NCI-H2171 treated with DMSO at 0.1 percent for 48 hours (cell line): Measurements from ENCODE around the gene ACAA1.
"Not testable (repeated sequence)": the region's sequence is repeated elsewhere in the genome, so short reads cannot be mapped to it uniquely, and the experiment has no call there.

Source experiments
- DNase-seq: peaks from one replicate; lab custom pipeline; 2025; lab: John Stamatoyannopoulos, UW

Gene ACAA1, protein sequence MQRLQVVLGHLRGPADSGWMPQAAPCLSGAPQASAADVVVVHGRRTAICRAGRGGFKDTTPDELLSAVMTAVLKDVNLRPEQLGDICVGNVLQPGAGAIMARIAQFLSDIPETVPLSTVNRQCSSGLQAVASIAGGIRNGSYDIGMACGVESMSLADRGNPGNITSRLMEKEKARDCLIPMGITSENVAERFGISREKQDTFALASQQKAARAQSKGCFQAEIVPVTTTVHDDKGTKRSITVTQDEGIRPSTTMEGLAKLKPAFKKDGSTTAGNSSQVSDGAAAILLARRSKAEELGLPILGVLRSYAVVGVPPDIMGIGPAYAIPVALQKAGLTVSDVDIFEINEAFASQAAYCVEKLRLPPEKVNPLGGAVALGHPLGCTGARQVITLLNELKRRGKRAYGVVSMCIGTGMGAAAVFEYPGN

DNA sequence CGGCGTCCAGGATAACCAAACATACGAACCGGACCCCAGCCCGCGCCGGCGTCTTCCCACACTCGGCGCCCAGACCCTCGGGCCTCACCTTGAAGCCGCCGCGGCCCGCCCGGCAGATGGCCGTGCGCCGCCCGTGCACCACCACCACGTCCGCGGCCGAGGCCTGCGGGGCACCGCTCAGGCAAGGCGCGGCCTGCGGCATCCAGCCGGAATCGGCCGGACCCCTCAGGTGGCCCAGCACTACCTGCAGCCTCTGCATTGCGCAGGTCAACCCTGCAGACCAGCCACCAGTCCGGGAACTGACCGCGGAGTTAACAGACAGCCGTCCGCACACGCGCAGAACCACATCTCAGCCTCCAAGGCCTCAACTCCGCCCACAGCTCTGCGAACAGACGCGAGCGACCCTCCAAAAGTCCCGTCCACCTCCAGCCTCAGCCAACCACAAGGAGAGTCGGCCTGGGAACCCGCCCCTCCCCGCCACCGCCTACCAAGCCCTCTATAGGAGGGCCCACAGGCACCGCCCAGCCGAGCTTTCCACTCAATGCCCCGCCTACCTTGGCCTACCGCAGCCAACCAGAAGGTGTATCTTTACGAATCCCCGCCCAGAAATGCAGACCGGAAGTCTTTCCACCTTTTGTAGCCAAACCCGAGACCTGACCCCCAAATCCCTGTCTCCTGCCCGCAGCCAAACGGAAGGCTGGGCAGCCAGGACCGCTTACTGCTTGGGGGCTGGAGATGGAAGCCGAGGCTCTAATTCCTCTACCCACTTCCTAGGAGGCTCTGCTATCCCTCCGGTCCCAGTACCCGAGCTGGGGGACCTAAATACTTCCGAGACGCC lies at the start of gene ACAA1:
Gene ACAA1 (minus strand): TSS at position 351 of the 838 bp plus-strand sequence. CDS start 92 bp downstream, at position 259.
- peak; percentile 95 for DNase-seq

GRCh38 chr3:38177181-38177580 lies 40.3 kb upstream of the ACAA1 start:
- DNase-seq: no peak

GRCh38 chr3:38173834-38174418 lies 37.0 kb upstream of the ACAA1 start:
- no peak for DNase-seq

- DNase-seq: no peak
These were observed 34.7 kb upstream of the ACAA1 start for GRCh38 chr3:38171622-38172021.

DNA sequence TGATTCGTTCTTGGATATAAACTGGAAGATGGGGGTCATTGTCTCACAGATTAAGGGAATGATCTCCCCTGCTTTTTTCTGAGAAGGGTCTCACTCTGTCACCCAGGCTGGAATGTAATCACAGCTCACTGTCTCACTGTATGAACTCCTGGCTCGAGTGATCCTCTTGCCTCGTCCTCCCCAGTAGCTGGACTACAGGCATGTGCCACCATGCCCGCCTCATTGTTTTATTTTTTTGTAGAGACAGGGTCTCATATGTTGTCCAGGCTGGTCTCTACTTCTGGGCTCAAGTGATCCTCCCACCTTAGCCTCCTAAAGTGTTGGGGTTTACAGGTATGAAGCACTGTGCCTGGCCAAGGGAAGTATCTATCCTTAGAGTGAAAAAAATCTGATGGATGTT lies 33.8 kb upstream of the ACAA1 start:
- no peak for DNase-seq

GRCh38 chr3:38169027-38169317 lies 32.0 kb upstream of the ACAA1 start:
- no peak for DNase-seq

- DNase-seq: no peak
These were observed 31.5 kb upstream of the ACAA1 start for GRCh38 chr3:38168151-38169026.

GRCh38 chr3:38167591-38167990 lies 30.7 kb upstream of the ACAA1 start:
- no peak for DNase-seq

- DNase-seq: no peak
These were observed 28.9 kb upstream of the ACAA1 start for GRCh38 chr3:38165722-38166387.

DNA sequence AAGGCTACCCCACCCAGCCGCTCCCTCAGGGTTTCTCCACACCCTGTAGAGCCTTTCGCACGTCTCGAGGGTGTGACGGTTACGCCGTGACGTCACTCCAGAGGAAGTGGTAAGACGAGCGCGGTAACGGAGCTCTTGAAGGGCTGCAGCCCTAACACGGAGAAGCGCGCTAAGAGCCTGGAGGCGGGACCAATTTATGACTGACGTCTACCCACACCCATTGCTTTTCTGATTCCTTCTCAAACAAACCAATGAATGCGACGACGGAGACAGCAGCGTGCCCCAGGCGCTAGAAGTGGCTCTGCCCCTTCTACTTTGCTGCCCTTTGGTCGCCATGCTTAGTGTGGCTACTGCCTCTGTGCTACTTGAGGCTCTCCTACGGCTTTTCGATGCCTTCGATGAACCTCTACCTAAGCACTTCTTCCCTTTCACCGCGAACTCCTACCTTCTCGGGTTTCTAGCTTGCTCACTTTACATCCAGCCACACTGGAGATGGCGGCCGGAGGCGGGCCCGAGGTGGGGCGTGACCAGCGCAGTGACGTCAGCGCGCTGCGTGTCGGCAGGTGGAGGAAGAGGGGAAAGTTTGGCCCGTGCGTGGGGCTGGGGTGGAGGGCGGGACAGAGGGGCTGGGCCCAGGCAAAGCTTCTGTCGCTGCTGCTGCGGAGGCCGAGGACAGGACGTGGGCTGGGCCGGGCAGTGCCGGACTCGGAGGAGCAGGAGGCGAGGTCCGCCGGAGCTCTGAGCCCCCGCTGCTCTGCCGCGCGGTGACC lies 28.2 kb upstream of the ACAA1 start, which contains the start of gene OXSR1:
Gene OXSR1 (plus strand): TSS at position 586 of the 770 bp plus-strand sequence. CDS start 340 bp downstream, outside the sequence.
- DNase-seq: peak; percentile 96

DNA sequence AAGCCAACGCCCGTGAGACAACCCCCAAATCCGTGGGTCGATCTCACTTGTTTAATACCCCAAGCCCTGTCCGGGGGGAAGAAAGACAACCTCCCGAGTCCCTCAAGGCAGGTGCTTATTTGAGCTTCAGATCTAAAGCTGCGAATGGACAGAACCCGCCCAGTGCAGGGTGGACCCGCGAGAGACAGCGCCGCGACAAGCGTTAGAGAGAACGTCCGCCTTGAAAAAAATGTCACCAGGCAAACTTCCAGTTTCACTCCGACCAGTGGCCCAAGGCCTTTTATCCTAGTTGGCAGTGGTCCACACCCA lies 27.7 kb upstream of the ACAA1 start:
- DNase-seq: no peak

- DNase-seq: no peak
These were observed 27.1 kb upstream of the ACAA1 start for GRCh38 chr3:38163841-38164642.

GRCh38 chr3:38163117-38163840 lies 26.4 kb upstream of the ACAA1 start:
- DNase-seq: no peak

DNA sequence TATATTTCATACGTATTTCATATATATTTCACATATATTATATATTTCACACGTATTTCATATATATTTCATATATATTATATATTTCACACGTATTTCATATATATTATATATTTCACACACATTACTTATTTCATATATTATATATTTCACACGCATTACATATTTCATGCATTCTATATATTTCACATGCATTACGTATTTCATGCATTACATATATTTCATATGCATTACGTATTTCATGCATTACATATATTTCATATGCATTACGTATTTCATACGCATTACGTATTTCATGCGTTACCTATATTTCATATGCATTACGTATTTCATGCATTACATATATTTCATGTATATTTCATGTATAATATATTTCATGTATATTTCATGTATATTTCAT lies 23.8 kb upstream of the ACAA1 start:
- DNase-seq: not testable (repeated sequence)

DNA sequence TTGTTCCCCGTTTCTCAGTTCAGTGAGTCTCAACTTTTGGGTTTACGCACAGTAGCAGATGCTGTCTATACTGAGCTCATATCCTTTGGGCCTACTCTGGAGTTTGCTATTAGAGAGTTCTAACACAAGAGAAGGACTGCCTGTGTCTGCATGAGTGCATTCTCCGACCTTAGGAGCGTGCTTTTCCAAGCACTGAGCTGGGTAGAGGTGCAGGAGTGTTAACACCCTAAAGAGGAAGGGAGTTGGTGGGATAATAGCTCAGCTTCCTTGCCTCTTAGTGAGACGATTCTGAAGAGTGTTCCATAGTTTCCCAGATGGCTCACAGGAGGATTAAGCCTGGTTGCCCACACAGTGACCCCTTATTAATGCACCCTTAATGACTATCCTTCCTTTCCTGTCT lies 21.5 kb upstream of the ACAA1 start:
- no peak for DNase-seq

GRCh38 chr3:38157595-38157994 lies 20.7 kb upstream of the ACAA1 start:
- peak; percentile 41 for DNase-seq

GRCh38 chr3:38157117-38157516 lies 20.2 kb upstream of the ACAA1 start:
- no peak for DNase-seq

- no peak for DNase-seq
These were observed 18.9 kb upstream of the ACAA1 start for GRCh38 chr3:38155825-38156224.

- DNase-seq: no peak
These were observed 17.8 kb upstream of the ACAA1 start for GRCh38 chr3:38154625-38155255.
